ENCODE data around the gene UBAC2. TPM values are rescaled to one million over a fixed set of nuclear protein-coding genes. Genes with fewer than 3 reads are reported as not detected.

The UBAC2 gene
- total RNA-seq, 1 donor from 2014 or later, result 87.7 TPM

GRCh38 chr13:99373436-99373835 is 172.8 kb downstream of the UBAC2 start:
- H4K20me1 ChIP-seq (ENCODE audit: low read depth), result no peaks in the 10 kb centered on the region
- no peaks in the 10 kb centered on the region for H3K9me3 ChIP-seq (ENCODE audit: low read depth)
- no peaks in the 10 kb centered on the region for H3K9me3 Mint-ChIP-seq
- no peaks in the 10 kb centered on the region for H3F3A ChIP-seq (ENCODE audit: low read depth)
- H2AFZ ChIP-seq (replicated peaks), result no peak overlapping the region
- no peaks in the 10 kb centered on the region for H3K27me3 ChIP-seq
- TF ChIP-seq, protein P1, sequence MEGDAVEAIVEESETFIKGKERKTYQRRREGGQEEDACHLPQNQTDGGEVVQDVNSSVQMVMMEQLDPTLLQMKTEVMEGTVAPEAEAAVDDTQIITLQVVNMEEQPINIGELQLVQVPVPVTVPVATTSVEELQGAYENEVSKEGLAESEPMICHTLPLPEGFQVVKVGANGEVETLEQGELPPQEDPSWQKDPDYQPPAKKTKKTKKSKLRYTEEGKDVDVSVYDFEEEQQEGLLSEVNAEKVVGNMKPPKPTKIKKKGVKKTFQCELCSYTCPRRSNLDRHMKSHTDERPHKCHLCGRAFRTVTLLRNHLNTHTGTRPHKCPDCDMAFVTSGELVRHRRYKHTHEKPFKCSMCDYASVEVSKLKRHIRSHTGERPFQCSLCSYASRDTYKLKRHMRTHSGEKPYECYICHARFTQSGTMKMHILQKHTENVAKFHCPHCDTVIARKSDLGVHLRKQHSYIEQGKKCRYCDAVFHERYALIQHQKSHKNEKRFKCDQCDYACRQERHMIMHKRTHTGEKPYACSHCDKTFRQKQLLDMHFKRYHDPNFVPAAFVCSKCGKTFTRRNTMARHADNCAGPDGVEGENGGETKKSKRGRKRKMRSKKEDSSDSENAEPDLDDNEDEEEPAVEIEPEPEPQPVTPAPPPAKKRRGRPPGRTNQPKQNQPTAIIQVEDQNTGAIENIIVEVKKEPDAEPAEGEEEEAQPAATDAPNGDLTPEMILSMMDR (IDR thresholded peaks at IDR 0.05), result no peak
- H3K79me2 ChIP-seq (ENCODE audit: low read depth), result no peaks in the 10 kb centered on the region
- no peak overlapping the region for H3K27ac Mint-ChIP-seq
- H3K4me3 ChIP-seq, result no peak overlapping the region
- H3K27me3 Mint-ChIP-seq (ENCODE audit: insufficient read depth, low read depth), result no peaks in the 10 kb centered on the region
- no peak overlapping the region for H3K4me2 ChIP-seq
- no peak overlapping the region for H3K9ac ChIP-seq
- no peaks in the 10 kb centered on the region for H3K4me1 Mint-ChIP-seq
- no peak overlapping the region for H3K4me3 Mint-ChIP-seq
- no peak overlapping the region for H3K27ac ChIP-seq
- H3K36me3 ChIP-seq, result no peaks in the 10 kb centered on the region
- H3K36me3 Mint-ChIP-seq, result peaks cover 25% of the 10 kb centered on the region
- no peaks in the 10 kb centered on the region for H3K4me1 ChIP-seq
- DNase-seq (ENCODE audit: low spot score), result no peak

DNA sequence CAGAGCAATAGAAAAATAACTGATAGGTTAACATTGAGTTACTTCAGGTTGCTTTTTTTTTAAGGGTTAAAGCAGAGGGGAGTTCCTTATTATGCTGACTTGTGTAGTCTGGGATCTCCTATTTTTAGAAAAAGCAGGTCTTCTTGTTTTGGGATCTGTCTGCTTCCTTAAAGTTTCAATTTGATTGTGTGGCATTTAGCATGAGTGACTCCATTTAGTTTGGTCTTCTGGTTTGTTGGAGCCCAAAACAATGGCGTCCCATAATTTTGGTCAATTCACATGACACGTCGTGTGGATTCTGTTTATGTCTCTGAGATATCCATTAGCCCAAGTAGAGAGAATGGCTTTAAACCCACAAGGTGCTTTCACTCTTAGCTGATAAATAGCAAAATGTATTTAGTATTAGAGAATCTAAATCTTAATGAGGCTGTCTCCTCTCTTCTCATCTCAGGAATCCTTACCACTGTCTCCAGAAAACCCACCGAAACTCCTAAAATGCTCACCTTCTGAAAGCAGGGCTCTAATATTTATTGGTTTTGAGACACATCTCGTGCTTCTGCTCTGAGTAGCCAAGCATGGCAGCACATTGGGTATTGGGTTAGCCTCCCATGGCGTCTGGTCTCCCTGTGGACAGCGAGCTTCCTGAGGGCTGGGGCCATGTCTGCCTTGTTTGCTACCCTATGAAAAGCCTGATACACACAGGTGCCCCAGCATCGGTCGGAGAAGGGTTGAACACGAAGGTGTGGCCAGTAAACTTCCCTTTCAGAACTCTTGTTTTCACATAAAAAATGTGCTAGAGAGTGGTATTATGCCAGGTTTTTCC is 173.7 kb downstream of the UBAC2 start:
- H3K4me2 ChIP-seq, result no peak overlapping the region
- H3K9me3 ChIP-seq (ENCODE audit: low read depth), result no peaks in the 10 kb centered on the region
- Mint-ChIP-seq H3K9me3 (no peaks in the 10 kb centered on the region), H3K4me3 (no peak overlapping the region), H3K27me3 (ENCODE audit: insufficient read depth, low read depth) (no peaks in the 10 kb centered on the region), H3K36me3 (peaks cover 26% of the 10 kb centered on the region), H3K27ac (no peak overlapping the region), H3K4me1 (no peaks in the 10 kb centered on the region)
- no peaks in the 10 kb centered on the region for H3K79me2 ChIP-seq (ENCODE audit: low read depth)
- no peaks in the 10 kb centered on the region for H4K20me1 ChIP-seq (ENCODE audit: low read depth)
- no peaks in the 10 kb centered on the region for H3K4me1 ChIP-seq
- H3K9ac ChIP-seq, result no peak overlapping the region
- H3K36me3 ChIP-seq, result no peaks in the 10 kb centered on the region
- H3K27me3 ChIP-seq, result no peaks in the 10 kb centered on the region
- H2AFZ ChIP-seq (replicated peaks), result no peak overlapping the region
- DNase-seq (ENCODE audit: low spot score), result no peak
- no peaks in the 10 kb centered on the region for H3F3A ChIP-seq (ENCODE audit: low read depth)
- H3K27ac ChIP-seq, result no peak overlapping the region
- no peak overlapping the region for H3K4me3 ChIP-seq
- TF ChIP-seq, protein P1 (IDR thresholded peaks at IDR 0.05), result no peak
- no peak for TF ChIP-seq EZH2phosphoT487 (IDR thresholded peaks at IDR 0.05)
- TF ChIP-seq EZH2 (IDR thresholded peaks at IDR 0.05), result no peak

DNA sequence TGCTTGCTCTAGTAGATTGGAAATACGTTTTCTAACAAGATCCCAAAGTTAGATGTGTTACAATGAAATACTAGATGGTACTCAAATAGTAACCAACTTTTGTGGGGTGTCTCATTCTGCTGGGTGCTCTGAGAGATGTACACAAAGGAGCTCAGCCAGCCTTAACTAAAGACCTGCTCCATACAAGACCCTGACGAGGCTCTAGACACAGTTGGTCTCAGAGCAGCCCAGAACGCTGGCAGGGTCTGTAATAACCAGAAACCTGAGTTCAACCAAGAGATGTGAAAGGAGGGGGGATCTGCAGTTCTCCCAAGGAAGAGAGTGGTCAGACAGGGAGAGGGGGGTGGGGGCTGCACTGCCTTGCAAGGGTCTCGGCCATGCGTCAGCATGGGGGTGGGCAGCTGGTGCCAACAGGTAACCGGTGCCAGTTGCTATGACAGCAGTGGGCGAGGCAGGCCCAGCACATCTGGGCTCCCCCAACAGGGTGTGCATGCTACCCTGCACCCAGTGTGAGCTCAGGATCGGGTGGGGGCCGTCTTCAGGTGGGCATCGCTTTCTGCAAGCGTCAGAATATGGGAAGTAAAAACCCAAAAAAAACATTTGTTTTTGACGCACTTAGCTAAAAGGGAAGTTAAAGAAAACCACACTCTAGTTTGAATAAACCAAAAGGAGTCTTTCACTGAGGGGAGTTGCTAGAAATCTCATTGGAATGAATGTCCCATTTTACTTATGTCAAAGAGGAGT is 174.5 kb downstream of the UBAC2 start:
- TF ChIP-seq EZH2phosphoT487 (IDR thresholded peaks at IDR 0.05) (no peak), EZH2 (IDR thresholded peaks at IDR 0.05) (no peak)
- TF ChIP-seq, protein P1 (IDR thresholded peaks at IDR 0.05), result no peak
- Histone ChIP-seq H3K27ac (no peak overlapping the region), H3F3A (ENCODE audit: low read depth) (no peaks in the 10 kb centered on the region), H3K79me2 (ENCODE audit: low read depth) (no peaks in the 10 kb centered on the region), H3K4me2 (no peak overlapping the region), H3K4me3 (no peak overlapping the region), H3K4me1 (no peaks in the 10 kb centered on the region), H3K9me3 (ENCODE audit: low read depth) (no peaks in the 10 kb centered on the region), H4K20me1 (ENCODE audit: low read depth) (no peaks in the 10 kb centered on the region), H3K27me3 (no peaks in the 10 kb centered on the region), H3K36me3 (no peaks in the 10 kb centered on the region), H3K9ac (no peak overlapping the region), H2AFZ (replicated peaks) (no peak overlapping the region)
- Mint-ChIP-seq H3K4me1 (no peaks in the 10 kb centered on the region), H3K4me3 (no peak overlapping the region), H3K27me3 (ENCODE audit: insufficient read depth, low read depth) (no peaks in the 10 kb centered on the region), H3K27ac (no peak overlapping the region), H3K36me3 (peaks cover 27% of the 10 kb centered on the region), H3K9me3 (no peaks in the 10 kb centered on the region)
- DNase-seq (ENCODE audit: low spot score), result no peak

Data from neural progenitor cell (in vitro differentiated cells).